ENCODE measurements around the gene S100A7. TPM values are rescaled to one million over a fixed set of nuclear protein-coding genes. Genes with fewer than 3 reads are reported as not detected.
"Not testable (repeated sequence)": the region's sequence is repeated elsewhere in the genome, so short reads cannot be mapped to it uniquely, and the experiment has no call there.

The S100A7 gene
- total RNA-seq, 2 donors from 2014 or later: not detected

- no peak for DNase-seq (ENCODE audit: low spot score)
- intact Hi-C loops (cut with DNase I): no loop called here
Observed at GRCh38 chr1:153478692-153479618, 18.5 kb upstream of the S100A7 start.

GRCh38 chr1:153478047-153478691 is 17.7 kb upstream of the S100A7 start:
- intact Hi-C loops (cut with DNase I): no loop called here
- no peak for DNase-seq (ENCODE audit: low spot score)

- intact Hi-C loops (cut with DNase I): no loop called here
- no peak for DNase-seq (ENCODE audit: low spot score)
Observed at GRCh38 chr1:153476491-153477093, 16.1 kb upstream of the S100A7 start.

- intact Hi-C loops (cut with DNase I): no loop called here
- DNase-seq (ENCODE audit: low spot score): no peak
Observed at GRCh38 chr1:153475282-153475681, 14.8 kb upstream of the S100A7 start.

GRCh38 chr1:153474347-153474746 is 13.9 kb upstream of the S100A7 start:
- intact Hi-C loops (cut with DNase I): no loop called here
- DNase-seq (ENCODE audit: low spot score): no peak

GRCh38 chr1:153470707-153471106 is 10.3 kb upstream of the S100A7 start:
- DNase-seq (ENCODE audit: low spot score): no peak

GRCh38 chr1:153466908-153467307 is 6.5 kb upstream of the S100A7 start:
- no peak for DNase-seq (ENCODE audit: low spot score)
- intact Hi-C loops (cut with DNase I): no loop called here

More at GRCh38 chr1:153470707-153471106, 10.3 kb upstream of the S100A7 start:
- intact Hi-C loops (cut with DNase I): no loop called here

- DNase-seq (ENCODE audit: low spot score): peak; percentile 89
- intact Hi-C loops (cut with DNase I): loop anchor here in 1 of 2 donors (2.0 kb wide), 1 partner anchor 47 kb away; no protein-coding TSS in a partner anchor
Observed at GRCh38 chr1:153465811-153466636, 5.6 kb upstream of the S100A7 start.

- DNase-seq (ENCODE audit: low spot score); intact Hi-C loops (cut with DNase I): not testable (repeated sequence)
Observed at GRCh38 chr1:153462741-153463140, 2.3 kb upstream of the S100A7 start.

- no peak for DNase-seq (ENCODE audit: low spot score)
- intact Hi-C loops (cut with DNase I): no loop called here
Observed at GRCh38 chr1:153459655-153460054, 796 bp downstream of the S100A7 start.

- no peak for DNase-seq (ENCODE audit: low spot score)
- intact Hi-C loops (cut with DNase I): no loop called here
Observed at GRCh38 chr1:153456396-153456795, 4.1 kb downstream of the S100A7 start.

- DNase-seq (ENCODE audit: low spot score); intact Hi-C loops (cut with DNase I): not testable (repeated sequence)
Observed at GRCh38 chr1:153448851-153449250, 11.6 kb downstream of the S100A7 start.

GRCh38 chr1:153447498-153448170 is 12.8 kb downstream of the S100A7 start:
- DNase-seq (ENCODE audit: low spot score): no peak
- intact Hi-C loops (cut with DNase I): no loop called here

GRCh38 chr1:153444078-153444477 is 16.4 kb downstream of the S100A7 start:
- intact Hi-C loops (cut with DNase I): no loop called here
- no peak for DNase-seq (ENCODE audit: low spot score)

GRCh38 chr1:153443486-153443885 is 17.0 kb downstream of the S100A7 start:
- intact Hi-C loops (cut with DNase I): no loop called here
- no peak for DNase-seq (ENCODE audit: low spot score)

GRCh38 chr1:153441238-153441755 is 19.2 kb downstream of the S100A7 start:
- intact Hi-C loops (cut with DNase I): no loop called here
- no peak for DNase-seq (ENCODE audit: low spot score)

GRCh38 chr1:153439273-153439672 is 21.2 kb downstream of the S100A7 start:
- DNase-seq (ENCODE audit: low spot score): no peak
- intact Hi-C loops (cut with DNase I): no loop called here

- DNase-seq (ENCODE audit: low spot score): no peak
- intact Hi-C loops (cut with DNase I): no loop called here
Observed at GRCh38 chr1:153438599-153438998, 21.9 kb downstream of the S100A7 start.

All from posterior vena cava (tissue), 2 donors.